ENCODE results near the gene SERPINB3.

Gene SERPINB3

GRCh38 chr18:63619661-63620060 lies 42.0 kb downstream of the SERPINB3 start:
- Histone ChIP-seq H3K27me3 (ENCODE audit: control insufficient read depth in 2 of 2, insufficient read depth in 2 of 2, low read length in 2 of 2) (no peaks in the 10 kb centered on the region), H3K36me3 (ENCODE audit: control insufficient read depth in 2 of 2, insufficient read depth in 2 of 2, low read length in 2 of 2) (no peaks in the 10 kb centered on the region), H3K27ac (ENCODE audit: low read depth in 2 of 2, low read length in 2 of 2) (no peak overlapping the region), H3K9me3 (ENCODE audit: control insufficient read depth in 2 of 2, low read length in 2 of 2) (peaks cover 0 to 3% of the 10 kb centered on the region in 2 donors), H3K4me1 (ENCODE audit: control insufficient read depth in 2 of 2, insufficient read depth in 2 of 2, low read length in 2 of 2) (no peaks in the 10 kb centered on the region), H3K9ac (ENCODE audit: low read depth in 1 of 2, low read length in 2 of 2) (no peak overlapping the region), H3K4me3 (ENCODE audit: low read length in 2 of 2) (no peak overlapping the region)

- no peaks in the 10 kb centered on the region for H3K27me3 ChIP-seq (ENCODE audit: control insufficient read depth in 2 of 2, insufficient read depth in 2 of 2, low read length in 2 of 2)
- no peak overlapping the region for H3K4me3 ChIP-seq (ENCODE audit: low read length in 2 of 2)
- no peak overlapping the region for H3K27ac ChIP-seq (ENCODE audit: low read depth in 2 of 2, low read length in 2 of 2)
- H3K4me1 ChIP-seq (ENCODE audit: control insufficient read depth in 2 of 2, insufficient read depth in 2 of 2, low read length in 2 of 2): no peaks in the 10 kb centered on the region
- H3K36me3 ChIP-seq (ENCODE audit: control insufficient read depth in 2 of 2, insufficient read depth in 2 of 2, low read length in 2 of 2): no peaks in the 10 kb centered on the region
- no peaks in the 10 kb centered on the region for H3K9me3 ChIP-seq (ENCODE audit: control insufficient read depth in 2 of 2, low read length in 2 of 2)
- no peak overlapping the region for H3K9ac ChIP-seq (ENCODE audit: low read depth in 1 of 2, low read length in 2 of 2)
These were observed 43.8 kb downstream of the SERPINB3 start for GRCh38 chr18:63617915-63618234.

GRCh38 chr18:63617049-63617914 lies 44.4 kb downstream of the SERPINB3 start:
- Histone ChIP-seq H3K27me3 (ENCODE audit: control insufficient read depth in 2 of 2, insufficient read depth in 2 of 2, low read length in 2 of 2) (no peaks in the 10 kb centered on the region), H3K27ac (ENCODE audit: low read depth in 2 of 2, low read length in 2 of 2) (no peak overlapping the region), H3K9me3 (ENCODE audit: control insufficient read depth in 2 of 2, low read length in 2 of 2) (no peaks in the 10 kb centered on the region), H3K36me3 (ENCODE audit: control insufficient read depth in 2 of 2, insufficient read depth in 2 of 2, low read length in 2 of 2) (no peaks in the 10 kb centered on the region), H3K4me3 (ENCODE audit: low read length in 2 of 2) (no peak overlapping the region), H3K4me1 (ENCODE audit: control insufficient read depth in 2 of 2, insufficient read depth in 2 of 2, low read length in 2 of 2) (no peaks in the 10 kb centered on the region), H3K9ac (ENCODE audit: low read depth in 1 of 2, low read length in 2 of 2) (no peak overlapping the region)

GRCh38 chr18:63613420-63613819 lies 48.3 kb downstream of the SERPINB3 start:
- Histone ChIP-seq H3K27me3 (ENCODE audit: control insufficient read depth in 2 of 2, insufficient read depth in 2 of 2, low read length in 2 of 2) (no peaks in the 10 kb centered on the region), H3K4me1 (ENCODE audit: control insufficient read depth in 2 of 2, insufficient read depth in 2 of 2, low read length in 2 of 2) (no peaks in the 10 kb centered on the region), H3K36me3 (ENCODE audit: control insufficient read depth in 2 of 2, insufficient read depth in 2 of 2, low read length in 2 of 2) (no peaks in the 10 kb centered on the region), H3K27ac (ENCODE audit: low read depth in 2 of 2, low read length in 2 of 2) (no peak overlapping the region), H3K9me3 (ENCODE audit: control insufficient read depth in 2 of 2, low read length in 2 of 2) (no peaks in the 10 kb centered on the region), H3K4me3 (ENCODE audit: low read length in 2 of 2) (no peak overlapping the region), H3K9ac (ENCODE audit: low read depth in 1 of 2, low read length in 2 of 2) (no peak overlapping the region)

GRCh38 chr18:63606526-63606925 lies 55.2 kb downstream of the SERPINB3 start:
- H3K27ac ChIP-seq (ENCODE audit: low read depth in 2 of 2, low read length in 2 of 2): no peak overlapping the region
- H3K4me1 ChIP-seq (ENCODE audit: control insufficient read depth in 2 of 2, insufficient read depth in 2 of 2, low read length in 2 of 2): no peaks in the 10 kb centered on the region
- H3K27me3 ChIP-seq (ENCODE audit: control insufficient read depth in 2 of 2, insufficient read depth in 2 of 2, low read length in 2 of 2): no peaks in the 10 kb centered on the region
- no peaks in the 10 kb centered on the region for H3K9me3 ChIP-seq (ENCODE audit: control insufficient read depth in 2 of 2, low read length in 2 of 2)
- no peak overlapping the region for H3K4me3 ChIP-seq (ENCODE audit: low read length in 2 of 2)
- H3K36me3 ChIP-seq (ENCODE audit: control insufficient read depth in 2 of 2, insufficient read depth in 2 of 2, low read length in 2 of 2): no peaks in the 10 kb centered on the region
- no peak overlapping the region for H3K9ac ChIP-seq (ENCODE audit: low read depth in 1 of 2, low read length in 2 of 2)
